NCI-H1105 (cell line): ENCODE measurements around the gene INTS1.
"Not testable (repeated sequence)": the region's sequence is repeated elsewhere in the genome, so short reads cannot be mapped to it uniquely, and the experiment has no call there.

Experiments
- DNase-seq: peaks from one replicate; lab custom pipeline; 2025; lab: John Stamatoyannopoulos, UW

Gene INTS1

DNA sequence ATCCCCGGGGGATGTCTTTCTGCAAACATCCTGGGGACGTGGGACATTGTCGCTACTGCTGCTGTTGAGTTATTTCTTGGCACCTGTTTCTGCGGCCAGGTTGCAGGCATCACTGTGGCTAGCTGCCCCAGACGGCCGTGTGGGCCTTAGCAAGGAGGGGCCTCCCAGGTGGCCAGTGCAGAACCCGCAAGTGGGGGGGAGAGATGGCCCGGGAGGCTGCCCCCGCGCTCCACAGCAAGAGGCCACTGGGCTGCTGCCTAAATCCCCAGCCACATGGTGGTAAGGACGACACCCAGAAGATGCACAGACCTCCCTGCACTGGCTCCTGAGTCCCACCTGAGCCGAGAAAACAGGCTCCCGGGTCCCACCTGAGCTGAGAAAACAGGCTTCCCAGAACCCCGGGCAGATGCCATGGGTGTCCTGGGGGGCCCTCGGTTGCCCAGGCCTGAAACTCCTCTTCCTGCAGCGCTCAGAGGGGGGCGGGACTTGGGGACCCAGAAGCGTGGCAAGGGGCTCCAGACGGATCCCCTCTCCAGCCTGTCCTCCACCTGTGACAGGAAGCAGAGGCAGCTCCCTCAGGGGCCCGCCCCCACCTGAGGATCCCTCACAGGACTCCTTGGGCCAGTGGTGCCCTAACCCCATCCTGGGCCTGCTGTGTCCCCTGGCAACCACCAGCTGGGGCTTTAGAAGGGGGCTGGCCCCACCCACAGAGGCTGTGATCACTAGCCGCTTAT is 25.4 kb upstream of the INTS1 start:
- no peak for DNase-seq

DNA sequence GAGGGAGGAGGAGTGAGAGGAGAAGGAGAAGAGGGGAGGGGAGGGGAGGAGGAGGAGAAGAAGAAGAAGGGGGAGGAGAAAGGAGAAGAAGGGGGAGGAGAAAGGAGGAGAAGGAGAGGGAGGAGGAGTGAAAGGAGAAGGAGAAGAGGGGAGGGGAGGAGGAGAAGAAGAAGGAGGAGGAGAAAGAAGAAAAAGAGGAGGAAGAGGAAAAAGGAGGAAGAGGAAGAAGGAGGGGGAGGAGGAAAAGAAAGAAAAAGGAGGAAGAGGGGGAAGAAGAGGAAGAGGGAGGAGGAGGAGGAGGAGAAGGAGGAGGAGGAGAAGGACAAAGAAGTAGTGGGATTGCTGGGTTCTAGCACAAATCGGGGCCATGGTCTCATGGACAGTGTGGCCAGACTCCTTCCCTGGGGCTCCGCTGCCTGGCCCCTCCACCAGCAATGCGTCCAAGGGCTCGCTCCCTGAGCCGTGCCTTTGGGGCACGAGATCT is 22.1 kb upstream of the INTS1 start:
- no peak for DNase-seq

DNA sequence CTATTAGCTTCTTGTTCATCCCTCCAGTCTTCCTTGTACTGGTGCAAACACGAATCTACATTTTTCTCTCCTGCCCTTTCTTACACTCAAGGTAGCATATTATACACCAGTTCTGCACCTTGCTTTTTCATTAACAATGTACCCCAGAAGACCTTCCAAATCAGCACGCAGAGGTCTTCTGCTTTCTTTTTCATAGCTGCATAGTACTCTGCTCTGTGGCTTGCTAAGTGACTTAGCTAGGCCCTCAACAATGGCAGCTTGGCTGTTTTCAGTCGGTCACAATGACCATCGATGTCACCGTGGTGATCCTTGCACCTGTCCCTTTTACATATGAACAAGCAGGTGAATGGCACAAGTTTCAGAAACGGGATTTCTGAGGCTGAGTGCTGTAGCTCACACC is 21.2 kb upstream of the INTS1 start:
- DNase-seq, result no peak

DNA sequence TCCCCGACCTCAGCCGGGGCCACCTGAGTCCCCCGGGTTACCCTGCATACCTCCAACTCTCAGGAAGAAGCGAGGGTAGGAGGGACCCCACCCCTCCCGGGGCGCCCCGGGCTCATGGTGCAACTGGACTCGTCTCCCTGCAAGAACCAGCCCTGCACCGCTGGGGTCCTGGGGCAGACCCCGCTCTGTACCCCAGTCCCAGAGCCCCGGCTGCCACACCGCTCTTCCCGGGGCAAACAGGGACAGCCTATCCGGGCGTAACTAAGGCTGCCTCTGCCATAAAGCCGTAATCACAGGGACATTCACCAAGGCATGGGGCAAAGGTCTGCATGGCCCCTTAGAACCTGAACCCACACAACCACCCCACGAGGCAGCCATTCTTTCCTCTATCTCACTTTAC is 19.7 kb upstream of the INTS1 start:
- DNase-seq, result no peak

DNA sequence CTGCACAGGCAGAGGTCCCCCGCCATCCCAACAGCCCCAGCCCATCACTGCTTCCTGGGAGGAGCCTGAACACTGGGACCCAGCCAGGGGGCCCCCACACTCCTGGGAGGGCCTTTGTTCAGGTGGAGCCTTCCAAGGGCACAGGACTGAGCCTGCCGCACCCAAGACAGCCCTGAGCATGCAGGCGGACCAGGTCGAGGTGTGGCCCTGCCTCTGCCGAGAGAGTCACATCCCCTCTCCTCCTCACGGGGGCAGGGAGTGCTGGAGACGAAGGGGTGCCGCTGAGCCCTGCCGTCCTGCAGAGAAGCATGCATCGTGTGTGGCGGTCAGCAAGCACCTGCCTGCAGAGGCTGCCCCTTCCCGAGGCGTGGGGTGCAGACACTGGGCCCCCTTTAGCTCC is 19.0 kb upstream of the INTS1 start:
- DNase-seq, result no peak

DNA sequence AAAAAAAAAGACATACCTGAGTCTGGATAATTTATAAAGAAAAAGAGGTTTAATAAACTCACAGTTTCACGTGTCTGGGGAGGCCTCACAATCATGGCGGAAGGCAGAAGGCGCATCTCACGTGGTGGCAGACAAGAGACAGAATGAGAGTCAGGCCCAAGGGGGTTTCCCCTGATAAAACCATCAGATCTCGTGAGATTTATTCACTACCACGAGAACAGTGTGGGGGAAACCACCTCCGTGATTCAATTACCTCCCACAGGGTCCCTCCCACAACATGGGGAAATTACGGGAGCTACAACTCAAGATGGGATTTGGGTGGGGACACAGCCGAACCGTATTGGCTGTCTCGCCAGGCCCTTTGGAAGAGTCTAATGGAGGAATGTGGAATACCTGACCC is 17.3 kb upstream of the INTS1 start:
- DNase-seq, result no peak

DNA sequence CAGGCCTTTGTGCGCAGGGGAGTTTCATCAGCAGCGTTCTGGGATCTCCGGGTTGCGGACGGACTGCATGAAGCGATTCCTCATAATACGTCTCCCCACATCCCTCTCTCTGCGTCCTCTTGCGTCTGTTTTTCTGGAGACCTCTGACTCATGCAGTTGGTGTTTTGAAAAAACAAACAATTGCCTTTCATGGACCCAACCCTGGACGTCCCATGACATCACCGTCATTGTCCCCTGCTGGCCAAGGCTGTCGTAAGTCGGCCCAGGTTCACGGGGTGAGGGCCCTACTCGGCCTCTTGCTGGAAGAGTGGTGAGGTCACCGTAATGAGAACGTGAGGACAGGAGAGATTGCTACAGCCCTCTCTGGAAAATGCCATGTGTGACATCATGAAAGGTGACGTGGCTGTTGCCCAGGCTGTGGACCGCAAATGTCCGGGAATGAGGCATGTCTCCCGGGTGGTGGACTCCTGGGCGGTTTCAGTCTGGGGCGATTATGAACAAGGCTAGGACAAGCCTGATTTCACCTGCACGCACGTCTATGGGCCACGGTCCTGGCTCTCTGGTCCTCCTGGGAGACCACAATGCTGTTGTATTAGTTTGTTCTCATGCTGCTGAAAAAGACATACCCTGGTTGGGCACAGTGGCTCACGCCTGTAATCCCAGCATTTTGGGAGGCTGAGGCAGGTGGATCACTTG is 16.5 kb upstream of the INTS1 start:
- no peak for DNase-seq

DNA sequence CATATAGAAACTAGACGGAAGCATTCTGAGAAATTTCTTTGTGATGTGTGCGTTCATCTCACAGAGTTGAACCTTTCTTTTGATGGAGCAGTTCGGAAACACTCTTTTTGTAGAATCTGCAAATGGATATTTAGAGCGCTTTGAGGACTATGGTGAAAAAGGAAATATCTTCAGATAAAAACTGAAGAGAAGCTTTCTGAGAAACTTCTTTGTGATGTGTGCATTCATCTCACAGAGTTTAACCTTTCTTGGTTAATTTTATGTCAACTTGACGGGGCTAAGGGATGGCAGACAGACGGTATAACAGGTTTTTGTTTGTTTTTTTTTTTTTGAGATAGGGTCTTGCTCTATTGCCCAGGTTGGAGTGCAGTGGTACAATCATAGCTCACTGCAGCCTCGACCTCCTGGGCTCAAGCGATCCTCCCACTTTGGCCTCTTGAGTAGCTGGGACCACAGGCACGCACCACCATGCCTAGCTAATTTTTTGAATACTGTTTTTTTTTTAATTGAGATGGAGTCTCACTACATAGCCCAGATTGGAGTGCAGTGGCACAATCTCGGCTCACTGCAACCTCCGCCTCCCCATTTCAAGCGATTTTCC is 15.2 kb upstream of the INTS1 start:
- not testable (repeated sequence) for DNase-seq

DNA sequence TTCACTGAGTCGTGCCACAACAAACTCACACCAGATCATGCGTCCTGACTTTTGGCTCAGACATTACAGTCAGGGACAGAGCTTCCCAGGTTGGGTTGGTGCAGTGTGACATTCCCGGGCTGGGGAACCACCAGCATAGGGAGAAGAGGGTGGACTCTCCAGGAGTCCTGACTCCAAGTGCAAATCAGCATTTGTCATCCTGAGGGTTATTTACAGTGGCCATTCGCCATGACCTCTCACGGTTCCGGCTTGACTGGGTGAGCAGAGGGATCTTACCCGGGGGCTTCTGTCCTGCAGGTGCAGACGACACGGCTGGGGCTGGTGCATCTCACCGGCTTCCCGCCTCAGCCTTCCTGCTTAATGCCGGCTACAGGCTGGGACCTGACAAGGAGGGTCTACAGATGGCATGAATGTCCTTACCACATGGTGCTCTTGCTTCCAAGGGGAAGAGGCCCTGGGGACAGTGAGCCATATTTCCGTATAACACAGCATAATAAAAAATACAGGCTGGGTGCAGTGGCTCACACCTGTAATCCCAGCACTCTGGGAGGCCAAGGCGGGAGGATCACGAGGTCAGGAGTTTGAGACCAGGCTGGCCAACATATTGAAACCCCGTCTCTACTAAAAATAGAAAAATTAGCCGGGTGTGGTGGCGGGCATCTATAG is 12.5 kb upstream of the INTS1 start:
- no peak for DNase-seq

DNA sequence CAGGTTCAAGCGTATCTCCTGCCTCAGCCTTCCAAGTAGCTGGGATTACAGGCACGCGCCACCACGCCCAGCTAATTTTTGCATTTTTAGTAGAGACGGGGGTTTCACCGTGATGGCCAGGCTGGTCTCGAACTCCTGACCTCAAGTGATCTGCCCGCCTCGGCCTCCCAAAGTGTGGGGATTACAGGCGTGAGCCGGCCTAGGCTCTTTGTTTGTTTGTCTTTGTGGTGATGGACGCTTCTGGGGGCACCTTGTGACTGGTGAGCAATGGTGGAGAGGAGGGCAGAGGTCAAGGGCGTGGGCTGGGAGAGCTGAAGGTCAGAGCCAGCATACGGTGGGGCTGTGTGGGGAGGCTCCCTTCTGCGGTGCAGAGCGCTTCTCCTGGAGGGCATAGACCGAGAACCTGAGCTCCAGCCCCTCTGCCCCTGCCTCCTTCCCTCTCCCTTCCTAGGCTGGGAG is 11.3 kb upstream of the INTS1 start:
- not testable (repeated sequence) for DNase-seq

DNA sequence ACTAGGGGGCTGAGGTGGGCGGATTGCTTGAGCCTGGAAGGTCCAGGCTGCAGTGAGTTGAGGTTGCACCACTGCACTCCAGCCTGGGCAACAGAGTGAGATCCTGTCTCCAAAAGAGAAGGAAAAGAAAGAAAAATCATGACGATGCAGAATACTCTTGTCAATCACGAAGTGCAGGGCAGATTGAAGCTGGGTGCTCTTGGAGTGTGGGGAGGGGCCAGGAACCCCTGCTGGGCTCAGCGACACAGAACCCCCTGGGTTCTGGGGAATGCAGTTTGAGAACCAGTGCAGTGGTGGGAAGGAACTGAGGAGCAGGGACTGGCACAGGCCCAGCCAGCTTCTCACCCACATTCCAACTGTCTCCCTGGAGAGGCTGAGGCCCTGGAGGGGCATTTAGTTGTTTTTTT is 10.8 kb upstream of the INTS1 start:
- no peak for DNase-seq

DNA sequence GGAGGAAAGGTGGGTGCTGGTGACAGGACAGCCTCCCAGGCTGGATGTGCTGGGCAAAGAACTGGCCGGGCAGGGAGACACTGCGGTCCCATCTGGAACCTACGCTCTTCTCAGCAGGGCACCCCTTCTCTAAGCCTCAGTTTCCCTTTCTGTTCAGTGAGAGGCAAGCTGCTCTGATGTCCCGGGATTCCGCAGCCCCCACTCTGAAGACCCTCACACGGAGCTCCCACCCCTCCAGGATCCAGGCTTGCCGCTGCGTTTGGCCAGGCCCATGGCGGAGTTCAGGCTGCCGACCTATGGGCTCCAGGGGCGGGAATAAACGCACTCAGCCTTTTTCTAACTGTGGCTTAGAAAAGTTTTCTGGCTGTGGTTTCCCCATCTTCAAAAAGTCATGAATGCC is 10.2 kb upstream of the INTS1 start:
- DNase-seq, result no peak

DNA sequence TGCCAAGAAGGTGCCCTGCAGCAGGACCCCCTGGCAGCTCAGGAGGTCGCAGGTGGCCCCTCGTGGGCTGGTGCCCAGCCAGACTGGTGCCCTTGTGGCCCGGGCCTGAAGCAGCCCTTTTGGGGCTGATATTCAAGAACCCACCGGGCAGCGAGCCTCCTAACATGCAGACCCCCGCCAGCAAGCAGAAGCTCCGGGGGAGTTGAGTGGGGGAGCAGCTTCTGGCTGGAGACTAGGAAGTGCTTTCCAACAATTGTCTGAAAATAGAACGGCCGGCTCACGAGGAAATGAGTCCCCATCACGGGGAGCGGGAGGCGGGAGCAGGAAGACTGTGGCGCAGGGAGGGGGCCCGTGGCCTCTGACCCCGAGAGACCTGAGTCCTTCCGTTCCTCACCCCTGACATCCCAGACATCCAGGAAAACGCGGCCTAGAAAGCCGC is 9.5 kb upstream of the INTS1 start:
- no peak for DNase-seq

DNA sequence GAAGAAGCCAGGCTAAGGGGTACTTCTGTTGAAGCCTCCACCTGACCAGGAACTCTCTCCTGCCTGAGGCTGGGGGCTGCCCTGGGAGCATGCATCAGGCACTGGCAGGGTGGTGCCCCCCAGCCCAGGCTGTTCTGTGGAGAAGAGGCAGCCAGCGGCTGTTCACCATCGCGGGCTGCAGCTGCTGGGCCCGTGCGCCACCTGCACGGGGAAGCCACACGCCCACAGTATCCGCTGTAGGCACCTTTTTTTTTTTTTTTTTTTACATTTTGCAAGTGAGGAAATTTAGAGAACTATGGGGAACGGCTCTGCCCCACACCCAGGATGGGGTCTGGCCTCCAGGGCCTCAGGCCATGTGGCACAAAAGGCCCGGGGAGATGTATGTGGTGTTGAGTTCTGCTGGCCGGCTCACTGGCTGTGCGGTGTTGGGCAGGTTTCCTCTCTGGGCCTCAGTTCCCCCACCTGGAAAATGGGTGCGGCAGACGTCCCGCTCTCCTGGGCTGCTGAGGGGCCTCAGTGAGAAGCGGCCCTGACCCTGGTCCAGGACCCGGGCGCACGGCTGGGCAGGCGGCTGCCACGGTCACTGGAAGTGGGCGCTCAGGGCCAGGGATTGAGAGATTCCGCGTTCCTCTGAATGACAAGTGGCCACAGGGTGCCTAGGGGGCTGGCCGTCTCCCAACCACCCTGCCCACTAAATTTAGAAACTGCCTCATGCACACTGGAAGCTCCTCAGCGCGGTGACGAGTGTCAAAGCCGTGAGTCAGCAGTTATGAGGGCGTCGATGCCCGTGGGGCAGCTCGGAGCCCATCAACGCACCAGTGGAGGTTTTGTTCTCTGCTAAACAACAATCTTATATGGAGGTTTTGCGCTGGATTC is 8.8 kb upstream of the INTS1 start:
- DNase-seq, result no peak

DNA sequence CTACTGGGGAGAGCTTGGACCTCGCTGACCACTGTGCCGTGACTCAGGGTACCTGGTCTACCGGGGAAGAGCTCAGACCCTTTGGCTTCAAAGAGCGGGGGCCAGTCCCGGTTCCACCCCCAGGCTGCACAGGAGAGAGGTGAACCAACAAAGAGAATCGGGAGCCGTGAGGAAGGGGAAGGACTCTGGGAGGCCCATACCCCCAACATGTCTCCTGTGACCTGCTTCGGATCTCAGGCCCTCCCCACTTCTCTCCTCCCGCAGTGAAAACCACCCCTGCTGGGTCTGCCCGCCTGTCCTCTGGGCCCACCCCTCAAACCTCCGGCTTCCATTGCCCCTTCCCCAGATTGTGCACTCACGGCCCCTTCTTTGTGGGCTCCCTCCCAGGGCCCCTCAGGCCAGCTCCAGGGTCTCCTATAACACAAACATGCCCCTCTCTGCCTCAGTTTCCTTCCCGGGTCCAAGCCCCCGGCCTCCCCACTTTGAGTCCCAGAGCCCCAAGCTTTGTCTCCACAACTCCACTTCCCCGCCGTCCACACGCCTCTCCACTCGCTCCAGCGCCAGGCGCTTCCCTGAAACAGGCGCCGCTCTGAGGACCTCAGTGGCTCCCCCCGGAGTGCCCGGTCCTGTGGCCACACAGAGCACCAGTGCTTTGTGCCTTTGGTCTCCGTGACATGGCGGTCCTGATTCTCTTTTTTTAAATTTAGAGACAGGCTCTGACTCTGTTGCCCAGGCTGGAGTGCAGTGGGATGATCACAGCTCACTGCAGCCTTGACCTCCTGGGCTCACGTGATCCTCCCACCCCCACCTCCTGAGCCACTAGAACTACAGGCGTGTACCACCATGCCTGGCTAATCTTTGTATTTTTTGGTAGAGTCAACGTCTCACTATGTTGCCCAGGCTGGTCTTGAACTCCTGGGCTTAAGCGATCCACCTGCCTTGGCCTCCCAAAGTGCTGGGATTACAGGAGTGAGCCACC is 7.5 kb upstream of the INTS1 start:
- DNase-seq, result no peak

DNA sequence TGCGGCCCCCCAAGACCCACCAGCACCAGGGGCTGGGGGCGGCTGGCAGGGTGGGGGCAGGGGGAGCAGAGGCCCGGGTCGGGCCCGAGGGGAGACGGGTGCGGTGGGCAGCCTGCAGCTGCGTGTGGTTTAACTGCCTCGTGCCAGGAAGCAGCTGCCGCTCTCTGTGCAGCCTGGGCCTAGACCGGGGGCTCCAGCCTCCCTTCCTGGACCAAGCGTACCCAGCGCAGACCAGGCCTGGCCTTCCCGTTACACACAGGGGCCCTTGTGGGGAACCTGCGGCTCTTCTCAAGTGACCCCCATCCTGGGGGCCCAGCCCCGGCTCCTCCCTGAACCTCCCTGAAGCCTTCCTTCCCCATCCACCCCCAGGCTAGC is 6.6 kb upstream of the INTS1 start:
- no peak for DNase-seq

DNA sequence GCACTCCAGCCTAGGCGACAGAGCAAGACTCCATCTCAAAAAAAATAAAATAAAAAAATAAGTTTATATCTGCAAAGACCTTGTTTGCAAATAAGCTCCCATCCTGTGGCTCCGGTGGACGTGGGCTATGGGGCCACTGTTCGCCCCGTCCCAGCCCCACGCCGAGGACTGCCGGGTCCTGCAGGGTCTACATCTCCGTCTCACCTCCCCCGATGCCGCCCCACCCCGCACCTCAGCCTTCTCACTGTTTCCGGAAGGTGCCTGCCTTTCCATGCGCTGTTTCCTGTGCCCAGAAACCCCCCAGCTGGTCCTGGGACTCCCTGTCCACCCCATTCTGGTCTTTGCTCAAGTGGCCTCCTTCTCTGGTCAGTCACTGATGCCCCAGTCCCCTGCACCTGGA is 5.0 kb upstream of the INTS1 start:
- DNase-seq, result no peak

DNA sequence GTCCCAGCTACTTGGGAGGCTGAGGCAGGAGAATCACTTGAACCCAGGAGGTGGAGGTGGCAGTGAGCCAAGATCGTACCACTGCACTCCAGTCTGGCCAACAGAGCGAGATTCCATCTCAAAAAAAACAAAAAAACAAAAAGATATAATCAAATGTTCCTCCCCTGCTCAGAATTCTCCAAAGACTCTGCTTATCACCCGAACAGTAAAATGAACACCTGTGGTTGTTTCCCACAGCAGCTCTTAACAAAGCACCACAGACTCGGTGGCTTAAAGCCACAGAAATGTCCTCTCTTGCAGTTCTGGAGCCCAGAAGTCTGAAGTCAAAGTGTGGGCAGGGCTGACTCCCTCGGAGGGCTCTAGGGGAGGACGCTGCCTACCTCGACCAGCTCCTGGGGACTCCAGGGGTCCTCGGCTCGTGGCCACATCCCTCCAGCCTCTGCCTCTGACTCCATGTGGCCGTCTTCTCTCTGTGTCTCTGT is 4.1 kb upstream of the INTS1 start:
- no peak for DNase-seq

DNA sequence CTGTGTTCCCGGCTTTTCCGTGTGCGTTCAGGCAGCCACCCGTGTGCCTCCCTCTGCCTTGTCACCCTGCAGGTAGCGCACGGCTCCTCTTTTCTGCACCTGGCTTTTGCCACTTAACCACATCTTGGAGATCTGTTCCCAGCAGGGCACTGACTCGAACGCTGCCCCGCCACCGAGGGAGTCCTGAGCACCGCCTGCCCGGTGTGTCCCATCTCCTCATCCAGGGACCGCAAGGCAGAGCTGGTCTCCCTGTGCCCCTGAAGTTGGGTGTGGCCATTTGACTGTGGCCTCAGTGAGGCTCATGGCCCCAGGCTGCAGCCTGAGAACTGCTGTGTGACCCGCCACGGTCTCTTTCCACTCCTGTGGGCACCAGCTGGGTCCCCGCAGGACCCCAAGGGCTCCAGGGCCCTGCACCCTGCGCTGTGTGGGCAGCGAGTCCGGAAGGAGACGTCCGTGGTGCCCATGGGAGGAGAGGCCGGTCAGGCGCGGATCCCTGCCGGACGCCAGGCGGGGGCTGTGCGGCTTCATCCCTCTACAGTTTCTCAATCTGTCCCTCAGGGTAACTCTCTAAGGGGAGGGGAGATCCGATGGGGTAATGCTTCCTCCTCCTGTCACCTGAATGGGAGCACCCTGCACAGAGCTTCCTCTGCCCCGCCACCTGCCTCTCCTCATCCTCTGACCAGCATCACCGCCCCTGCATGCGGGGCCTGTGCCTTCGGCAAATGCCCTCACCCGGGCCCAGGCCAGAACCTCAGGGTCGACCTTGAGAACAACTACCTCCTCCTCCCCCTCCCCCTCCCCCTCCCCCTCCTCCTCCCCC is 1.8 kb upstream of the INTS1 start:
- no peak for DNase-seq
